GM18502 (cell line): ENCODE measurements around the gene FXYD2.
A peak's percentile ranks its signal among the peaks of the same experiment; 100 is the strongest.
"Not testable (repeated sequence)": the region's sequence is repeated elsewhere in the genome, so short reads cannot be mapped to it uniquely, and the experiment has no call there.

Experiments used
- ATAC-seq: cut with Tn5 transposase; IDR thresholded peaks from one replicate; pipeline ENCODE4 v1.9.1; 2021; ENCODE audit warnings: mild to moderate bottlenecking; ENCODE audit not compliant: unreplicated experiment, poor library complexity

FXYD2 gene

GRCh38 chr11:117823294-117823945, 1.1 kb downstream of the FXYD2 start:
- no peak for ATAC-seq

DNA sequence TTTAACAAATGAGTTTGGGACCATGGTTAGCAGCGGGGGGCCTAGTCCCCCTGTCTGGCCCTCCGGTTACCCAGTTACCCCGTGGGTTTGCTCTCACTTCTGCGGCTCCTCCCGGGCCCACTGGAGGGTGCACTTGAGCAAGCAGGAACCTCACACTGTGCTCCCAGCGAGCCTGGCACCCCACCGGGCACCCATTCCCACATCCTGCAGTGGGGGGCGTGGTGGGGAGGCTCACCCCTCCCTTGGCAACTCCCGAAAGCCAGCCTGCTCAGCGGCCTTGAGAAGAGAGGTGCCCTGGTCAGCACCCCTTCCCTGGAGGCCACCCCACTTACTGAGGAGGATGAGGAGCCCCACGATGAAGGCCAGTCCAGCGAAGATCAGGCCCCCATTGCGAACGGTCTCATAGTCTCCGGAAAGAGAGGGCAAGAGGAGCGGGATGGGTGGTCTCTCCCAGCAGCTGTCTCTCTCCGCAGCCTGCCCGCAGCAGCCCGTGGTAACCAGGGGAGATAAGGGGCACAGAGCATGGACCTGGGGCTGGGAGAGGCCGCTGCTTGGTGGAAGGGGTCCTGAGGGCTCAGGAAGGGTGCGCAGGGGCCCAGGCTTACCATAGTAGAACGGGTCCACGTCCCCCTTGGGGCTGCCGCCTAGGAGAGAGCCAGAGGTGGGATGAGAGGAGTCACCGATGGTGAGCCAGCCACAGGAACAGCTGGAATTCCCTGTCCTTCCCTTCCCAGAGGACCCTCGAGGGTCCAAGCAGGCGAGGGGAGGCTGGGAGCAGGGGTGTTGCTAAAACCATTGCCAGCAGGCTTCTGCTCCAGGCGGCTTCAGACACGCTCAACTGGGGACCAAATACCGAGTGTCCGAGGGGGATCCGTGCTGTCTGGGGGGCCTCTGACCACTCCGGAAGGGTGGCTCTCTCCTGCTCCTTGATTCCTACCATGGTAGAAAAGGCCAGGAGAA, 2.2 kb downstream of the FXYD2 start:
- no peak for ATAC-seq

DNA sequence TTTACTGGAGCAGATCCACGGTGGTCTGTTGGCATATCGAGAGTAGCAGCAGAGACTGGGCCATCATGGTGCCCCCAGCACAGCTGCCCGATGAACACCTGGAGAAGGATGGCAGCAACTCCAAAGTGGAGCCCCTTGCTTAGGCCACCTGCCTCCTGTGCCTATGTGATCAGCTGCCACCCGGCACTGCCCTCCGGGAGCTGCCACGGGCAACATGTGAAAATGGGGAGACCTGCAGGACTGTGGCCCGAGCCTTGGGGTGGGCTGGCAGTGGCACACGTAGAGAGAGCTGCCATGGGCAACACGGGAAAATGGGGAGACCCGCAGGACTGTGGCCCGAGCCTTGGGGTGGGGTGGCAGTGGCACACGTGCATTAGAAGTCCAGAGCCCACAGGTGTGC, 3.1 kb downstream of the FXYD2 start:
- no peak for ATAC-seq

DNA sequence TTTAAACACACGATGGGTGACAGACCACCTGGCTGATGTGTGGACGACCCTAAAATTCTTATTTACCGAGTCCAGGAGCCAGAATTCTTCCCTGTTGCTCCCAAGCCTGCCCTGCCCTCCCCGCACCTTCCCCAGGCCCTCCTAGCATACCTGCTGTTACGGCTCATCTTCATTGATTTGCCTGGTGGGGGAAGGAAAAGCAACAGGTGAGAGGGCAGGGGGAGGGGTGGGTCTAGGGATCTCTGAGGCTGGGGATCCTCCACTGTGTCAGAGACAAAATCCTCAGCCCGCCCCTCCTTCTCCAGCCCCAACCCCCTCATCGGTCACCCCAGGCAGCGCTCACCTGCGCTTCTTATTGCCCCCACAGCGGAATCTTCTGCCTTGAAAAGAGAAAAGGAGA, 4.0 kb downstream of the FXYD2 start:
- ATAC-seq: no peak

- ATAC-seq: no peak
These were observed 4.5 kb downstream of the FXYD2 start for GRCh38 chr11:117820071-117820470.

DNA sequence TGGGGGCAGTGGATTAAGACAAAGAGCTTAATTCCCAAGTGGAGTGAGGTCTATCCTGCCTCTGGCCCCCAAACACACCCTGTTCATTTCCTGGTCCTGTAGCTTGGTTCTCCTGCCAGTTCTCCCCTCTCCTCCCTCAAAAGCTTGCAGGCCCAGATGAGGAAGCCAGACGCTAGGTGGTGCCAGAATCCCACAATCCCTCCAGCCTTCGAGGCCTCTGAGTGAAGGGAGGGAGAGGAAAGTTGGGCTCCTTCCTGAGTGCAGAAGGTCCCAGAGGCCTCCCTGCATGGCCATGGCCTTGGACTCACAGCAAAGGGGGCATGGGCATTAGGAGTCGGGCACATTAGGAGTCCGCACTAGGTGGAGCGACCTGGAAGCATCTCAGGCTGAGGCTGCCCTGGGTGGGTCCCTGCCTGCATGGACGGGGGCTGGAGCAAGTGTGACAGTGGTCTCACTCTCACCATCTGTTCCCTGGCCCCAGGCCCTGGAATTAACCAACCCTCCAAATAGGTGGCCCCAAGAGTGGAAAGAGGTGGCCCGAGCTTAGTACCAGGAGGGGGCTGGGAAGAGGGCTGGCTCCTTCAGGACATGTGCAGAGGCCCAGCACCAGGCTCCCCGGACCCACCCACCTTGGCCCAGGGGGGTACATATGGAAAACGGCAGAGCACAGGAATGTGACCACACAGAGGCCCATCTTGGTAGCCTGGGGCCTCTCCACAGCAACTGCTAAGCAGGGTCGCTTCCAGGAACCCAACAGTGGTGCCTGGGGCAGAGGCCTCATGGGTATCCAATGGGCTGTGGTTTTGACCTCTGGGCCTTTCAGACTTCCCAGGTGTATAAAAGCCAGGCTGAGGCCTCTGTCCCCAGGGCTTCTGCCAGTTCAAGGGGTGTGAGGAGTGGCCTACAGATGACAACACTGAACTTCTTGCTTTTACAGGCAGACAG, 5.2 kb downstream of the FXYD2 start:
- ATAC-seq: no peak

DNA sequence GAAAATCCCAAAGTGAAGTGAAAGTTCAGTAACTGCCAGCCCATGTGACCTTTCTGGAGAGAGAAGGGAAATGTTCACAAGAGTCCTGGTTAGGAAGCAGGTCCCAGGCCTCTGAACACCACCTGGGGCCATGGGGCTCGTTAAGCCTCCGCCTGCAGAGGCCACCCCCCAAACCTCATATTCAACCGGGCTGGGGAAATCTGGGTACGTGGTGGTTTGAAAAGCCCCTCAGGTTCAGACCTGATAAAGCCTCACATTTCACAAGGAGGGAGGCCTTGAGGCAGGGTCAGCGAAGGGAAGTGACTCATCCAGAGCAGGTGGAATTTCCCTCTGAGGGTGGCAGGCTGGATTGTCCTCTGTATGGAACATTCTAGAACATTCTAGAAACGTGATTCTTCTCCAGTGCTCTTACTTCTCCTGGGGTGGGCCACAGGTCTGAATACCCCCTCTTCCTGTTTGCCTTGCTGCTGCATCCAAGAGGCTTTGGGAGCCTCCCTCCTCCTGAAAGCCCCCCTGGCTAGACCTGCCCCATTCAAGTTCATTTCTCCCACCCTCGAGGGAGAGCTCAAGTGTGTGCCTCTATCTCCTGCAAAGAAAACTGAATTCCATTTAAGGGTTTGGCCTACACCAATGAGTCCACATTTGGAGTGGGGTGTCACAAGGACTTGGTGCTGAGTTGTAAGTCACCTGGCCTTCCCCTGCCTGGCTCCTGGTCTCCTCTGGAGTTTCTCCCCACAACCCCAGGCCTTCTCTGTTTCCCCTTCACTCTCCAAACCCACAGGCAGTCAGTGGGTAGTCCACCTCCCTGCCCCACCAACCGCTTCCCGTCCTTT, 6.3 kb downstream of the FXYD2 start:
- ATAC-seq: peak; percentile 37

- peak; percentile 29 for ATAC-seq
These were observed 7.0 kb downstream of the FXYD2 start for GRCh38 chr11:117817368-117818040.

DNA sequence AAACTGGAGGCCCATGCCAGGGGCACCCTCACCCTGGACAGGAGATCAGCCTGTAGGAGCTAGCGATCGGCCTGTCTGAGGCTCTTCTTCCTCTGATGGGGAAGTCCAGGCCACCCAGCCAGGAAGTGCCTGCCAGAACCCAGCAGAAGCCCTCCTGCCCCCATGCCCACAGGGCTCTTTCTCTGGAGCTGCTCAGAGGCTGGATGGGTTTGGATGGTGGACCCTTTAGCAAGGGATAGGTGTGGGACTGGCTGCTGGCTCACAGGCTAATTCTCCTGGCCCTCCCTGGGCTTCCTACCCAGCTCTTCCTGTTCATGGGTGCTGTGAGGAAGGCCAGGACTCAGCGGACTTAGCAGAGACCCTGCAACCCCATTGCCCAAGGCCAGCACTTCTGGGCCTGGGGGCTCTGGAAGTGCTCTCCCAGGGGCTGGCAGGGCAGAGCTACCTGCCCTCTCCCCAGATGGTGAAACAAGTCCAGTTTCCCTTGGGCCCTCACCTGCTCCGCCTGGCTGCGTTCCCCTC, 7.6 kb downstream of the FXYD2 start:
- ATAC-seq: no peak

- ATAC-seq: no peak
These were observed 8.3 kb downstream of the FXYD2 start for GRCh38 chr11:117816151-117816741.

DNA sequence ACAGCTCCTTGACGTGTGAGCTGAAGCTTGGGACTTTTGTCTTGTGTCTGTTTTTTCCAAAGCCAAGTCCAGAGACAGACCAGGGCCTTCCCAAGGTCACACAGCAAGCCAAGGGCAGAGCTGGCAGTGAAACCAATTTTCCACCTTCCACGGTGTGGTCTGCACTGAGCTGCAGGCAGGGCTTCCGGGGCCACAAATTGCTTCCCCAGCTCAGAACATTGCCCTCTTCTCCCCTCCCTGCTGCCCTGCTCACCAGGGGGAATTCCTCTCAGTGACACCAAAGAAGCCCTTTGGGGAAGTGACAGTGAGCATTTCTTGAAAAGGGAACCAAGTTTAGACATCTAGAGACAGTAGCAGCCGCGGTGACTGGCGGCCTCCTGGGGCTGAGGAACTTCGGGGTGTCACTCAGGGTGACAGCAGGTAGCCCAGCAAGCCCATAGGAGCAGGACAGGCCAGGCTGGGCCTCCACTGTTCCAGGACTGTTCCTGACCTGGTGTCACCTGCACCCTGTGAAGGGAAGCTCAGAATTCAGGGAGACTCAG, 9.2 kb downstream of the FXYD2 start:
- ATAC-seq: peak; percentile 54

DNA sequence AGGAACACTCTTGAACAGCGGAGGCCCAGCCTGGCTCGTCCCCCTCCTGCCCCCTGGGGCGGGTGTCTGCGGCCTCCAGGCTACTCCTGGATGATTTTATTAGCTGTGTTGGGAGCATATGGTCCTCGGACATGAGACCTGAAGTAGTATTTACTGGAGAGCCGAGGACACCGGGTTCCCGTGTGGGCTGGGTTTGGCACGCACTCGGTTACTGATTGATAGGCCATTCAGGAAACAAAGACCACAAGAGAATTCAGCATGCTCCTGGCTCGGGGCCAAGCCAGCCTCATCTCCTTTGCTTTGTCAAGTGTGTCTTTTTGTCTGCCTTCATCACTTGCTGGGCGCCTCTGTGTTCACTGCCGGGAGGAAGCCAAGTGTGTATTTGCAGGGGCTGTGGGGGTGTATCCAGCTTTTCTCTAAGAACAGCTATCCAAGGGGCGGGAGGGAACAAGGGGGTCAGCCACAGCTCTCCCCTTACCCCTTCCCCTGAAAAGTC, 9.7 kb downstream of the FXYD2 start:
- ATAC-seq: peak; percentile 43

DNA sequence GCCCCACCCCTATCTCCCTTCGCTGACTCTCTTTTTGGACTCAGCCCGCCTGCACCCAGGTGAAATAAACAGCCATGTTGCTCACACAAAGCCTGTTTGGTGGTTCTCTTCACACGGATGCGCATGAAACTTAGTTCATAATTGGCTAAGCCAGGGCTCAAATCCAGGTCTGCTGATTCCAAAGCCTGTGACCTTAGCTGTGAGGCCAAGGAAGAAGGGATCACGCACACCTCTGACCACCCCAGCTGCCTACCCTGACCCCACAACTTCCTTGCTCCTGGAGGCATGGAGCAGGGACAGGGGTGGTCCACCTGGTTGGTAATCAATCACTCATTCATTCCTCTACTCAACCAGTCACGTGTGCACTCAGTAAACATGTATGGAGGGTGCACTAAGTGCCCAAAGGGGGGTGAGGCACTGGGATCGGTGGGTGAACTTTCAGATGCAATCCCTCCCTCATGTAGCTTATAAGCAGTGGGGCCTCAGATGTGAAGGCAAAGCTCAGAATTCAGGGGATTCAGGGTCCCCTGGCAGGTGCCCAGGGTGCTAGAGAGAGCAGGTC, 10.3 kb downstream of the FXYD2 start:
- peak; percentile 4 for ATAC-seq

- not testable (repeated sequence) for ATAC-seq
These were observed 14.5 kb downstream of the FXYD2 start for GRCh38 chr11:117810056-117810451.

- no peak for ATAC-seq
These were observed 15.1 kb downstream of the FXYD2 start for GRCh38 chr11:117809236-117810055.

DNA sequence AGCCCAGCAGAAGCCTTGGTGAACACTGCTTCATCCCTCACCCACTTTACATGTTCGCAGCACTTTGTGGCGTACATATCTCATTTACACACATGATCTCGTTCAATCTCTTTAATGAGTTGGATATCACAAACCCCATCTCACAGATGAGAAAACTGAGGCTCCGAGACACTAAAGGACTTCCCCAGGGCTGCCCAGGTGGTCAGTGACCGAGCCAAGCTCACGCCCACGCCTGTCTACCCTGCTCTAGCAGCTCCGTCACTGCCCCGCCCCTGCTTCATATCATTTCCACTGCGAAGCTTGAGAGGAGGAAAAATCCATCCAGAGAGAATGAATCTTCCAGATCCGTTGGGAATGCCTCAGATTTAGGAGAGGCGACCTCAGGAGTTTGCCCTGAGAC, 15.8 kb downstream of the FXYD2 start:
- no peak for ATAC-seq
